Stomach (tissue), 9 donors: ENCODE measurements around the gene ASTN2. TPM values are rescaled to one million over a fixed set of nuclear protein-coding genes. Genes with fewer than 3 reads are reported as not detected.
"Not testable (repeated sequence)": the region's sequence is repeated elsewhere in the genome, so short reads cannot be mapped to it uniquely, and the experiment has no call there.

ENCODE experiments used
- DNase-seq, 2 donors: peaks; one replicate each; pipeline versions ENCODE4 v3.0.0 to v3.0.0-alpha.2; 2013 to 2019
- H3K27ac ChIP-seq, 5 donors: fragments of 200-600 bp in 4 of 5; sonication (generic) in 4 of 5; one replicate each; pipeline ENCODE4 v1.5.1; 2013 to 2019; ENCODE audit warnings: mild to moderate bottlenecking in 1 of 5, moderate library complexity in 1 of 5
- H3K27me3 ChIP-seq, 3 donors: fragments of 200-600 bp; sonication (generic); one replicate each; pipeline ENCODE4 v1.5.1; 2017 to 2019; ENCODE audit warnings: mixed run types in 1 of 3
- H3K36me3 ChIP-seq, 4 donors: fragments of 200-600 bp; sonication (generic); 1 replicate in 3 of 4; 2 replicates in 1 of 4; pipeline ENCODE4 v1.5.1; 2016 to 2019
- H3K4me1 ChIP-seq, 4 donors: fragments of 200-600 bp; sonication (generic); one replicate each; pipeline ENCODE4 v1.5.1; 2016 to 2019
- H3K4me3 ChIP-seq, 4 donors: fragments of 200-600 bp; sonication (generic) in 3 of 4; one replicate each; pipeline ENCODE4 v1.5.1; 2016 to 2019; ENCODE audit warnings: mild to moderate bottlenecking in 1 of 4
- H3K9me3 ChIP-seq, 4 donors: fragments of 200-600 bp; sonication (generic); one replicate each; pipeline ENCODE4 v1.5.1; 2016 to 2019
- CTCF ChIP-seq, 7 experiments: fragments of 450-650 bp in 4 of 7; fragments of 200-600 bp in 3 of 7; sonication (generic) in 3 of 7; IDR thresholded peaks; one replicate each; pipeline ENCODE4 v1.5.1; 2016 to 2019; ENCODE audit warnings: antibody characterized with exemption in 7 of 7, control low read depth in 2 of 7, mild to moderate bottlenecking in 1 of 7
- EP300 ChIP-seq: sonication (generic); formaldehyde crosslinking; IDR thresholded peaks from one replicate; pipeline ENCODE4 v1.6.1; 2017; ENCODE audit warnings: antibody characterized with exemption
- POLR2A ChIP-seq, 4 donors: fragments of 450-650 bp; IDR thresholded peaks; one replicate each; pipeline ENCODE4 v1.6.1; 2016; ENCODE audit warnings: antibody characterized with exemption in 4 of 4, control low read depth in 2 of 4, mild to moderate bottlenecking in 1 of 4, moderate library complexity in 1 of 4
- POLR2AphosphoS5 ChIP-seq, 3 donors: sonication (generic); formaldehyde crosslinking; IDR thresholded peaks; one replicate each; pipeline ENCODE4 v1.6.1; 2016; ENCODE audit warnings: antibody characterized with exemption in 3 of 3
- WGBS, 5 donors: extraction: QIAGEN DNeasy Blood & Tissue Kit in 3 of 5; methylation state at CpG; one replicate each; pipeline versions ENCODE4 v1.1.5 to v1.1.7; 2013 to 2018; 5-methylcytosine and 5-hydroxymethylcytosine counted together
- intact Hi-C: fragments of 100-400 bp; cut with DNase I; formaldehyde crosslinking; loops from one replicate; pipeline ENCODE4 v1.15.1; 2023; ENCODE audit warnings: low total_unique reads
- polyA plus RNA-seq, 3 donors: library from polyadenylated mRNA; stranded (reverse); fragments of 200-250 nt; gene quantifications; one replicate each; pipeline ENCODE4 v1.2.3, GENCODE V29; 2013
- total RNA-seq, 5 donors: library from RNA; depleted of rRNA; stranded (reverse); fragments of >200 nt; gene quantifications; one replicate each; pipeline versions ENCODE4 v1.1.0 to v1.2.3, GENCODE V29; 2014 to 2016
- donor health status: healthy with polysubstance abuse.
- donor health status: Bipolar disorder and iron deficiency.
- donor health status: healthy.

ASTN2 gene
- total and polyA plus RNA-seq, 8 donors, result 2.1 to 22.3 (median 4.2) TPM; not detected in 1

GRCh38 chr9:116927726-116928125 lies 487.1 kb downstream of the ASTN2 start:
- 50 to 66% (median 65%) methylated on average over 3 of the region's 3 CpGs for WGBS, 5 donors
- Histone ChIP-seq H3K27me3 (no peaks in the 10 kb centered on the region), H3K27ac (no peak overlapping the region), H3K4me1 (no peaks in the 10 kb centered on the region), H3K4me3 (no peak overlapping the region), H3K36me3 (no peaks in the 10 kb centered on the region), H3K9me3 (no peaks in the 10 kb centered on the region)
- no peak for DNase-seq
- intact Hi-C loops, result no loop called here
- TF ChIP-seq EP300, result no peak
- no peak for TF ChIP-seq POLR2AphosphoS5 (IDR thresholded peaks at IDR 0.05)
- no peak for TF ChIP-seq POLR2A (IDR thresholded peaks at IDR 0.05)
- TF ChIP-seq CTCF (IDR thresholded peaks at IDR 0.05), result no peak

GRCh38 chr9:116925121-116925520 lies 489.7 kb downstream of the ASTN2 start:
- no peak for DNase-seq
- H3K27ac ChIP-seq, result no peak overlapping the region
- no peaks in the 10 kb centered on the region for H3K4me1 ChIP-seq
- TF ChIP-seq EP300 (no peak), POLR2AphosphoS5 (IDR thresholded peaks at IDR 0.05) (no peak), CTCF (IDR thresholded peaks at IDR 0.05) (no peak), POLR2A (IDR thresholded peaks at IDR 0.05) (no peak)
- intact Hi-C loops, result no loop called here
- H3K4me3 ChIP-seq, result no peak overlapping the region
- H3K27me3 ChIP-seq, result no peaks in the 10 kb centered on the region
- no peaks in the 10 kb centered on the region for H3K9me3 ChIP-seq
- no peaks in the 10 kb centered on the region for H3K36me3 ChIP-seq

DNA sequence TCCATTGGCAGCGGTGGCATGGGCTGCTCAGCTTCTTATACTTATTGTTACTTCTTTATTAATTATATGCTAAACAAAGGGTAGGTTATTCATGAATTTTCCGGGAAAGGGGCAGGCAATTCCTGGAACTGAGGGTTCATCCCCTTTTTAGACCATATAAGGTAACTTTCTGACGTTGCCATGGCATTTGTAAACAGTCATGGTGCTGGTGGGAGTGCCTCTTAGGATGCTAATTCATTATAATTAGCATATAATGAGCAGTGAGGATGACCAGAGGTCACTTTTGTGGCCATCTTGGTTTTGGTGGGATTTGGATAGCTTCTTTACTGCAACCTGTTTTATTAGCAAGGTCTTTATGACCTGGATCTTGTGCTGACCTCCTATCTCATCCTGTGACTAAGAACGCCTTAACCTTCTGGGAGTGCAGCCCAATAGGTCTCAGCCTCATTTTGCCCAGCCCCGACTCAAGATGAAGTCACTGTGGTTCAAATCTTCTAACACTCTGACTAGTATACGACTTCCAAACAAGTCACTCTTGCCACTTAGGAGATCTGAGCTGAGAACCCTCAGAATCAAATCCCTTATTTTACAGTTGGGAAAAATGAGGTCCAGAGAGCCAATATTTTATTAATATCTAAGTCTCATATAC lies 490.3 kb downstream of the ASTN2 start:
- H3K4me3 ChIP-seq, result no peak overlapping the region
- no peaks in the 10 kb centered on the region for H3K36me3 ChIP-seq
- intact Hi-C loops, result no loop called here
- no peaks in the 10 kb centered on the region for H3K9me3 ChIP-seq
- no peak for TF ChIP-seq POLR2A (IDR thresholded peaks at IDR 0.05)
- no peak for TF ChIP-seq POLR2AphosphoS5 (IDR thresholded peaks at IDR 0.05)
- TF ChIP-seq EP300, result no peak
- no peak for TF ChIP-seq CTCF (IDR thresholded peaks at IDR 0.05)
- no peaks in the 10 kb centered on the region for H3K4me1 ChIP-seq
- DNase-seq, result no peak
- 75 to 87% (median 84%) methylated on average over 6 of the region's 6 CpGs for WGBS, 5 donors
- H3K27ac ChIP-seq, result no peak overlapping the region
- no peaks in the 10 kb centered on the region for H3K27me3 ChIP-seq

DNA sequence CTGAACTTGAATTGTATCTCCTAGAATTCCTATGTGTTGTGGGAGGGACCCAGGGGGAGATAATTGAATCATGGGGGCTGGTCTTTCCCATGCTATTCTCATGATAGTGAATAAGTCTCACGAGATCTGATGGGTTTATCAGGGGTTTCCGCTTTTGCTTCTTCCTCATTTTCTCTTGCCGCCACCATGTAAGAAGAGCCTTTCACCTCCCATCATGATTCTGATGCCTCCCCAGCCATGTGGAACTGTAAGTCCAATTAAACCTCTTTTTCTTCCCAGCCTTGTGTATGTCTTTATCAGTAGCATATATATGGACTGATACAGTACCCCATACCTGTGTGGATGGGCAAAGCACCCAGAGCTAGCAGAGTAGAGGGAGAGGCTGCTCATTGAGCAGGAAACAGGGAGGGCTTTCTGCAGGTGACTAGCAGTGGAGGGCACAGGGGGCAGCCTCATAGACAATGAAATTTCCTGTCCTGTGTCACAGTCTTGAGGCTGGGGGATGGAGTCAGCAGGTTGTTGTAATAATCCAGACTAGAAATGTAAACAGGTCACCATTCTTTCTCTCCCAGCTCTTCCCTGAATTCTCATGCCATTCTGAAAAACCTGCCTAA lies 496.9 kb downstream of the ASTN2 start:
- H3K4me3 ChIP-seq, H3K4me1 ChIP-seq, DNase-seq, intact Hi-C loops, H3K27ac ChIP-seq, H3K36me3 ChIP-seq, H3K9me3 ChIP-seq, H3K27me3 ChIP-seq: not testable (repeated sequence)
- 75 to 87% (median 83%) methylated on average over 3 of the region's 3 CpGs for WGBS, 5 donors

- no peak overlapping the region for H3K4me3 ChIP-seq
- no peaks in the 10 kb centered on the region for H3K36me3 ChIP-seq
- no peak overlapping the region for H3K27ac ChIP-seq
- WGBS, 5 donors, result 76 to 91% (median 87%) methylated on average over 2 of the region's 2 CpGs
- TF ChIP-seq CTCF (IDR thresholded peaks at IDR 0.05) (no peak), POLR2AphosphoS5 (IDR thresholded peaks at IDR 0.05) (no peak)
- no peak for DNase-seq
- no peaks in the 10 kb centered on the region for H3K9me3 ChIP-seq
- no peaks in the 10 kb centered on the region for H3K4me1 ChIP-seq
- H3K27me3 ChIP-seq, result no peaks in the 10 kb centered on the region
- intact Hi-C loops, result no loop called here
Measured at GRCh38 chr9:116913536-116913935, 501.3 kb downstream of the ASTN2 start.
